Stomach smooth muscle (tissue), 2 donors: ENCODE measurements around the gene DOCK6.

ENCODE experiments used
- H3K27ac ChIP-seq: one replicate; pipeline ENCODE4 v1.7.0; 2013; ENCODE audit warnings: mild to moderate bottlenecking, low read length, inconsistent platforms
- H3K27me3 ChIP-seq, 2 donors: one replicate each; pipeline ENCODE4 v1.7.0; 2013; ENCODE audit warnings: low read length in 2 of 2; ENCODE audit not compliant: insufficient read depth in 2 of 2, control insufficient read depth in 1 of 2
- H3K36me3 ChIP-seq, 2 donors: one replicate each; pipeline ENCODE4 v1.7.0; 2013; ENCODE audit warnings: low read length in 2 of 2; ENCODE audit not compliant: control insufficient read depth in 2 of 2, insufficient read depth in 2 of 2
- H3K4me1 ChIP-seq: one replicate; pipeline ENCODE4 v1.7.0; 2013; ENCODE audit warnings: low read length; ENCODE audit not compliant: control insufficient read depth, insufficient read depth
- H3K4me3 ChIP-seq, 2 donors: one replicate each; pipeline ENCODE4 v1.7.0; 2013; ENCODE audit warnings: low read length in 2 of 2
- H3K9ac ChIP-seq, 2 donors: one replicate each; pipeline ENCODE4 v1.7.0; 2013; ENCODE audit warnings: low read length in 2 of 2, mild to moderate bottlenecking in 1 of 2
- H3K9me3 ChIP-seq, 2 donors: one replicate each; pipeline ENCODE4 v1.7.0; 2013; ENCODE audit warnings: low read length in 2 of 2; ENCODE audit not compliant: control insufficient read depth in 2 of 2
- donor health status: healthy.
- donor health status: Pancreatic carcinoma.

DOCK6 gene

GRCh38 chr19:11155373-11156120 is 106.8 kb downstream of the DOCK6 start, which contains the start of gene SPC24:
TSS of gene SPC24 (minus strand) at chr19:11155782. CDS start at chr19:11155776, 6 bp downstream.
- Histone ChIP-seq H3K27ac (peak within 1 kb of the TSS; percentile 67), H3K4me1 (peaks cover 53% of the 10 kb centered on the region), H3K9ac (peak within 1 kb of the TSS in 1 of 2 donors; percentile 51)

GRCh38 chr19:11154683-11155047 is 107.7 kb downstream of the DOCK6 start:
- peaks cover 49% of the 10 kb centered on the region for H3K4me1 ChIP-seq
- H3K27me3 ChIP-seq: no peaks in the 10 kb centered on the region
- peak overlapping the region; percentile 37 for H3K27ac ChIP-seq
- no peak overlapping the region for H3K9ac ChIP-seq
- no peak overlapping the region for H3K4me3 ChIP-seq
- H3K9me3 ChIP-seq: no peaks in the 10 kb centered on the region
- H3K36me3 ChIP-seq: no peaks in the 10 kb centered on the region

More at GRCh38 chr19:11155373-11156120, 106.8 kb downstream of the DOCK6 start, which contains the start of gene SPC24:
- no peaks in the 10 kb centered on the region for H3K27me3 ChIP-seq
- no peaks in the 10 kb centered on the region for H3K9me3 ChIP-seq
- peak within 1 kb of the TSS; percentile 67 to 77 for H3K4me3 ChIP-seq
- no peaks in the 10 kb centered on the region for H3K36me3 ChIP-seq

- no peaks in the 10 kb centered on the region for H3K36me3 ChIP-seq
- H3K27me3 ChIP-seq: no peaks in the 10 kb centered on the region
- H3K4me3 ChIP-seq: no peak overlapping the region
- H3K9me3 ChIP-seq: no peaks in the 10 kb centered on the region
- peak overlapping the region; percentile 60 to 62 for H3K9ac ChIP-seq
- peaks cover 42% of the 10 kb centered on the region for H3K4me1 ChIP-seq
- peak overlapping the region; percentile 88 for H3K27ac ChIP-seq
These were observed 109.8 kb downstream of the DOCK6 start for GRCh38 chr19:11152318-11153062.

- H3K9me3 ChIP-seq: no peaks in the 10 kb centered on the region
- no peak overlapping the region for H3K4me3 ChIP-seq
- no peaks in the 10 kb centered on the region for H3K36me3 ChIP-seq
- no peaks in the 10 kb centered on the region for H3K27me3 ChIP-seq
- H3K9ac ChIP-seq: peak overlapping the region in 1 of 2 donors; percentile 32
- H3K27ac ChIP-seq: peak overlapping the region; percentile 58
- H3K4me1 ChIP-seq: peaks cover 34% of the 10 kb centered on the region
These were observed 111.1 kb downstream of the DOCK6 start for GRCh38 chr19:11151181-11151580.
